22Rv1 (cell line): Measurements from ENCODE around the gene PLEK.

ENCODE experiments used
- CTCF ChIP-seq: fragments of 450-650 bp; IDR thresholded peaks from 2 replicates; pipeline ENCODE4 v1.5.1; 2017; ENCODE audit warnings: mild to moderate bottlenecking
- ZFX ChIP-seq: fragments of 450-650 bp; IDR thresholded peaks from 2 replicates; pipeline ENCODE4 v1.6.1; 2017; ENCODE audit warnings: antibody characterized with exemption, borderline replicate concordance

DNA sequence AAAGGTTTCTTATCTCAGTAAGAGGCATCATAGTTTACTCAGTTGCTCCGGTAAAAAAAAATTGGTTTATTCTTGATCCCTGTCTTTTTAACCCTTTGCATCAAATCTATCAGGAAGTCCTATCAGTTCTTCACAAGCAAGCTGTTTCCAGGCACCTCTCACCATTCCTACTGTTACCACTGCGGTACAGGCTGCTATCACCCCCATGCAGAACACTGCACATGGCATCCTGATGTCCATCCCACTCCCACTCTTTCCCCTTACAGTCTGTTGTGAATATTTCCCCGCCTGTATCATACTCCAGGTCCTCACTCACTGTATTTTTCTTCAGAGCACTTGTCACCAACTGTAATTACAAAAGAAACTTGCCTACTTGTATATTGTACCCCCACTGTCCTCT, 40.0 kb upstream of the PLEK start:
- no peak for TF ChIP-seq CTCF
- no peak for TF ChIP-seq ZFX
